K562 (cell line): ENCODE results near the gene FAM131C. TPM values are rescaled to one million over a fixed set of nuclear protein-coding genes. Genes with fewer than 3 reads are reported as not detected.

Experiments used
- CHD1 ChIP-seq: fragments of 200-600 bp; sonication (generic); IDR thresholded peaks from one replicate; pipeline ENCODE4 v1.6.1; 2012; ENCODE audit warnings: mild to moderate bottlenecking, moderate library complexity, low read length, inconsistent platforms
- DNMT1 ChIP-seq: fragments of 450-650 bp; IDR thresholded peaks from 2 replicates; pipeline ENCODE4 v1.6.1; 2016; ENCODE audit warnings: antibody characterized with exemption, mild to moderate bottlenecking
- HDGF ChIP-seq: fragments of 450-650 bp; IDR thresholded peaks from 2 replicates; pipeline ENCODE4 v1.6.1; 2016
- MCM5 ChIP-seq: fragments of 450-650 bp; IDR thresholded peaks from 2 replicates; pipeline ENCODE4 v1.6.1; 2016; ENCODE audit warnings: low read depth
- MEF2A ChIP-seq: IDR thresholded peaks from 2 replicates; pipeline ENCODE4 v1.6.1; 2011; ENCODE audit warnings: low read depth, mild to moderate bottlenecking, low read length, moderate library complexity; ENCODE audit not compliant: control insufficient read depth
- PTRF ChIP-seq: fragments of 450-650 bp; IDR thresholded peaks from 2 replicates; pipeline ENCODE4 v1.6.1; 2016; ENCODE audit warnings: mild to moderate bottlenecking, missing genetic modification characterization, missing compliant biosample characterization
- RAD21 ChIP-seq, 2 experiments: fragments of 250-450 bp in 1 of 2; fragments of 450-650 bp in 1 of 2; sonication (Bioruptor Pico) in 1 of 2; formaldehyde crosslinking in 1 of 2; IDR thresholded peaks in 1 of 2; conservative IDR thresholded peaks in 1 of 2; 2 replicates each; pipeline versions ENCODE4 v1.4.0 to v1.8.0; 2020 to 2022; ENCODE audit warnings: mild to moderate bottlenecking in 2 of 2, moderate library complexity in 1 of 2
- RBBP5 ChIP-seq: fragments of 200-600 bp; sonication (generic); IDR thresholded peaks from 2 replicates; pipeline ENCODE4 v1.6.1; 2012; ENCODE audit warnings: borderline replicate concordance, mild to moderate bottlenecking, low read length, control low read depth, inconsistent platforms; ENCODE audit not compliant: insufficient read depth, poor library complexity, severe bottlenecking
- RBM39 ChIP-seq: fragments of 200-400 bp; formaldehyde crosslinking; optimal IDR thresholded peaks from 2 replicates; pipeline ENCODE3; 2018; ENCODE audit warnings: low read depth, low read length
- STAG1 ChIP-seq: sonication (generic); formaldehyde crosslinking; IDR thresholded peaks from 2 replicates; pipeline ENCODE4 v1.5.0; 2020; ENCODE audit warnings: missing genetic modification reagents, borderline replicate concordance
- TAF9B ChIP-seq: fragments of 450-650 bp; IDR thresholded peaks from 2 replicates; pipeline ENCODE4 v1.6.1; 2018; ENCODE audit warnings: mild to moderate bottlenecking; ENCODE audit not compliant: partially characterized antibody
- TRIM28 ChIP-seq: fragments of 450-650 bp; IDR thresholded peaks from 2 replicates; pipeline ENCODE4 v1.6.1; 2017
- ZBTB9 ChIP-seq: fragments of 450-650 bp; formaldehyde crosslinking; IDR thresholded peaks from 2 replicates; pipeline ENCODE4 v1.4.0; 2020; ENCODE audit warnings: mild to moderate bottlenecking, moderate library complexity
- ZKSCAN1 ChIP-seq: fragments of 150-350 bp; IDR thresholded peaks from 2 replicates; pipeline ENCODE4 v1.6.1; 2016; ENCODE audit warnings: low read depth, low read length
- ZNF134 ChIP-seq: fragments of 250-450 bp; sonication (Bioruptor Pico); conservative IDR thresholded peaks from 2 replicates; pipeline ENCODE4 v1.4.0; 2020
- polyA plus RNA-seq, 8 experiments: library from polyadenylated mRNA; depleted of rRNA in 4 of 8; stranded (reverse) in 5 of 8; unstranded in 3 of 8; fragments of >200 nt; fragmentation: Nextera tagmentation in 2 of 8; fragmentation: Illumina TruSeq in 1 of 8; extraction: Ambion mirVana in 2 of 8; extraction: Trizol in 1 of 8; gene quantifications; 2 replicates each; pipeline versions ENCODE4 v1.2.1 to v1.2.3, GENCODE V29; 2011 to 2014; ENCODE audit warnings: inconsistent platforms in 1 of 8, missing spikeins in 1 of 8
- total RNA-seq, 7 experiments: library from RNA; depleted of rRNA in 6 of 7; stranded (reverse); fragments of >200 nt in 6 of 7; fragmentation: Illumina TruSeq in 2 of 7; extraction: Trizol in 2 of 7; gene quantifications; 2 replicates each; pipeline versions ENCODE4 v1.2.1 to v1.2.3, GENCODE V29; 2011 to 2021; ENCODE audit warnings: low replicate concordance in 1 of 7
- TF ChIP-seq, protein P1 (sequence below): sonication (generic); formaldehyde crosslinking; IDR thresholded peaks from 2 replicates; pipeline ENCODE4 v1.8.1; 2023; ENCODE audit warnings: mild to moderate bottlenecking, missing genetic modification reagents
- TF ChIP-seq, protein P2 (sequence below), 3 experiments: fragments of 200-800 bp in 1 of 3; fragments of 250-450 bp in 1 of 3; fragments of 450-650 bp in 1 of 3; sonication (Bioruptor Pico) in 1 of 3; sonication (Bioruptor generic) in 1 of 3; formaldehyde crosslinking in 1 of 3; IDR thresholded peaks; 2 replicates each; pipeline versions ENCODE4 v1.6.1 to v1.8.0; 2016 to 2022; ENCODE audit warnings: mild to moderate bottlenecking in 2 of 3, missing genetic modification characterization in 2 of 3, missing compliant biosample characterization in 1 of 3, moderate library complexity in 1 of 3
- TF ChIP-seq, protein P3 (sequence below): fragments of 250-450 bp; sonication (Bioruptor Pico); IDR thresholded peaks from 2 replicates; pipeline ENCODE4 v1.8.0; 2021; ENCODE audit warnings: borderline replicate concordance, mild to moderate bottlenecking, moderate library complexity; ENCODE audit not compliant: poor library complexity, severe bottlenecking

Gene FAM131C
- total and polyA plus RNA-seq, 9 of the 15 experiments (the other 6 are each of a cell fraction or from before 2014, with no cell fraction given), result 0.10 to 0.29 (median 0.16) TPM; not detected in 6

DNA sequence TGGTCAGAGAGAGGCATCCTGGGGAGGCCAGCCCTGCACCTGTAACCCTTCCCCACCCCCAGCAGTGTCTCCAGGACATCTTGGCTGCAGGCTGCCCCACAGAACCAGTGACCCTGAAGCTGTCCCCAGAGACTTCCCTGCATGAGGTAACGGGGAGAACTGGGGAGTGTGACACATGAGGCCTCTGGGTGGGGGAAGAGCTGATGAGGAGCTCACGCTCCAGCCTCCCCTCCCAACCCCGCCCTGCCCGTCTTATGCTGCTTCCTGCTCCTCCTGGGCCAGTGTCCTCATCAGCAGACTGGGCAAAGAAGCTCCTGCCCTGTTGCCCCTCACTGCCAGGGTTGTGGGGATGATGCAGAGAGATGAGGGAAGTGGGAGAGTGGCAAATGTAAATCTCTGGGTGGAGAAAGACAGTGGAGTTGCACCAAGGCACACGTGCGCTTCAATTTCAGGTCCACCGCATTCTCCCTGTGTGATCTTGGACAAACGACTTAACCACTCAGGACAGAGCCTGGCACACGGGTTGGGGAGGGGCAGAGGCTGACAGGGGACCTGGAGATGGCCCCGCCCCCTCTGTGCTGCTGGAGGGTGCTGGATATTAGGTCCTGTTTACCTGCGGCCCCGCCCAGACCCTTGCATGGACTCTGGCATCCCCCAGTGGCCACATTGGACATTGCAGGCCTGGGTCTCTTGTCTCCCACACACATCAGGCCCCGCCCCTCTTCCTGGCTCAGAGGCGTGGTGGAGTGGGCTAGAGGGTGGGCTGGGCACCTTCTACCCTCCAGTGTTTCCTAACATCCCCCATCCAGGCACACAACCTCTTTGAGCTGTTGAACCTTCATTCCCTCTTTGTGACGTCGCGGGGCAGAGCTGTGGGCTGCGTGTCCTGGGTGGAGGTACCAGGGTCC, 17.6 kb downstream of the FAM131C start (continued):
- TF ChIP-seq, protein P1, sequence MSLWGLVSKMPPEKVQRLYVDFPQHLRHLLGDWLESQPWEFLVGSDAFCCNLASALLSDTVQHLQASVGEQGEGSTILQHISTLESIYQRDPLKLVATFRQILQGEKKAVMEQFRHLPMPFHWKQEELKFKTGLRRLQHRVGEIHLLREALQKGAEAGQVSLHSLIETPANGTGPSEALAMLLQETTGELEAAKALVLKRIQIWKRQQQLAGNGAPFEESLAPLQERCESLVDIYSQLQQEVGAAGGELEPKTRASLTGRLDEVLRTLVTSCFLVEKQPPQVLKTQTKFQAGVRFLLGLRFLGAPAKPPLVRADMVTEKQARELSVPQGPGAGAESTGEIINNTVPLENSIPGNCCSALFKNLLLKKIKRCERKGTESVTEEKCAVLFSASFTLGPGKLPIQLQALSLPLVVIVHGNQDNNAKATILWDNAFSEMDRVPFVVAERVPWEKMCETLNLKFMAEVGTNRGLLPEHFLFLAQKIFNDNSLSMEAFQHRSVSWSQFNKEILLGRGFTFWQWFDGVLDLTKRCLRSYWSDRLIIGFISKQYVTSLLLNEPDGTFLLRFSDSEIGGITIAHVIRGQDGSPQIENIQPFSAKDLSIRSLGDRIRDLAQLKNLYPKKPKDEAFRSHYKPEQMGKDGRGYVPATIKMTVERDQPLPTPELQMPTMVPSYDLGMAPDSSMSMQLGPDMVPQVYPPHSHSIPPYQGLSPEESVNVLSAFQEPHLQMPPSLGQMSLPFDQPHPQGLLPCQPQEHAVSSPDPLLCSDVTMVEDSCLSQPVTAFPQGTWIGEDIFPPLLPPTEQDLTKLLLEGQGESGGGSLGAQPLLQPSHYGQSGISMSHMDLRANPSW (CRISPR knock-in tag), result 0 out of 2 replicates have a peak, but pooled peaks have one; percentile 59
- TF ChIP-seq RAD21 (CRISPR knock-in tag; conservative IDR thresholded peaks at IDR 0.05 in 1 of 2, IDR thresholded peaks at IDR 0.05 in 1 of 2) (peak; percentile 95 to 99), TAF9B (no peak), RBBP5 (peak; percentile 47), CHD1 (no peak), ZBTB9 (CRISPR knock-in tag) (0 out of 2 replicates have a peak, but pooled peaks have one; percentile 57), RBM39 (peak; percentile 25), HDGF (peak; percentile 95), PTRF (tag) (no peak), STAG1 (peak; percentile 98), MCM5 (no peak), ZNF134 (CRISPR knock-in tag) (no peak), ZKSCAN1 (peak; percentile 51), MEF2A (peak; percentile 87), DNMT1 (0 out of 2 replicates have a peak, but pooled peaks have one; percentile 92), TRIM28 (0 out of 2 replicates have a peak, but pooled peaks have one; percentile 20)
- TF ChIP-seq, protein P2, sequence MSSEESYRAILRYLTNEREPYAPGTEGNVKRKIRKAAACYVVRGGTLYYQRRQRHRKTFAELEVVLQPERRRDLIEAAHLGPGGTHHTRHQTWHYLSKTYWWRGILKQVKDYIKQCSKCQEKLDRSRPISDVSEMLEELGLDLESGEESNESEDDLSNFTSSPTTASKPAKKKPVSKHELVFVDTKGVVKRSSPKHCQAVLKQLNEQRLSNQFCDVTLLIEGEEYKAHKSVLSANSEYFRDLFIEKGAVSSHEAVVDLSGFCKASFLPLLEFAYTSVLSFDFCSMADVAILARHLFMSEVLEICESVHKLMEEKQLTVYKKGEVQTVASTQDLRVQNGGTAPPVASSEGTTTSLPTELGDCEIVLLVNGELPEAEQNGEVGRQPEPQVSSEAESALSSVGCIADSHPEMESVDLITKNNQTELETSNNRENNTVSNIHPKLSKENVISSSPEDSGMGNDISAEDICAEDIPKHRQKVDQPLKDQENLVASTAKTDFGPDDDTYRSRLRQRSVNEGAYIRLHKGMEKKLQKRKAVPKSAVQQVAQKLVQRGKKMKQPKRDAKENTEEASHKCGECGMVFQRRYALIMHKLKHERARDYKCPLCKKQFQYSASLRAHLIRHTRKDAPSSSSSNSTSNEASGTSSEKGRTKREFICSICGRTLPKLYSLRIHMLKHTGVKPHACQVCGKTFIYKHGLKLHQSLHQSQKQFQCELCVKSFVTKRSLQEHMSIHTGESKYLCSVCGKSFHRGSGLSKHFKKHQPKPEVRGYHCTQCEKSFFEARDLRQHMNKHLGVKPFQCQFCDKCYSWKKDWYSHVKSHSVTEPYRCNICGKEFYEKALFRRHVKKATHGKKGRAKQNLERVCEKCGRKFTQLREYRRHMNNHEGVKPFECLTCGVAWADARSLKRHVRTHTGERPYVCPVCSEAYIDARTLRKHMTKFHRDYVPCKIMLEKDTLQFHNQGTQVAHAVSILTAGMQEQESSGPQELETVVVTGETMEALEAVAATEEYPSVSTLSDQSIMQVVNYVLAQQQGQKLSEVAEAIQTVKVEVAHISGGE (CRISPR knock-in tag; IDR thresholded peaks at IDR 0.05), result peak in 2 of 3 experiments; percentile 63 to 88; a peak in 3 of 6 replicates
- TF ChIP-seq, protein P3, sequence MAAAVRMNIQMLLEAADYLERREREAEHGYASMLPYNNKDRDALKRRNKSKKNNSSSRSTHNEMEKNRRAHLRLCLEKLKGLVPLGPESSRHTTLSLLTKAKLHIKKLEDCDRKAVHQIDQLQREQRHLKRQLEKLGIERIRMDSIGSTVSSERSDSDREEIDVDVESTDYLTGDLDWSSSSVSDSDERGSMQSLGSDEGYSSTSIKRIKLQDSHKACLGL (CRISPR knock-in tag), result no peak
